Endothelial cell of umbilical vein (primary cell): ENCODE data around the gene LANCL1.

Source experiments
- CTCF ChIP-seq, 2 donors: IDR thresholded peaks; 1 replicate in 1 of 2; 2 replicates in 1 of 2; pipeline ENCODE4 v1.5.1; 2011; ENCODE audit warnings: low read length in 2 of 2, mild to moderate bottlenecking in 2 of 2, moderate library complexity in 2 of 2, control low read depth in 1 of 2, inconsistent platforms in 1 of 2, low read depth in 1 of 2; ENCODE audit not compliant: insufficient read depth in 1 of 2; ENCODE audit errors: extremely low read depth in 1 of 2
- EZH2 ChIP-seq: IDR thresholded peaks from 2 replicates; pipeline ENCODE4 v1.6.1; 2012; ENCODE audit warnings: borderline replicate concordance, low read depth, mild to moderate bottlenecking, moderate library complexity, low read length, inconsistent platforms; ENCODE audit not compliant: severe bottlenecking
- FOS ChIP-seq: IDR thresholded peaks from 2 replicates; pipeline ENCODE4 v1.6.1; 2011; ENCODE audit warnings: mild to moderate bottlenecking, low read length, moderate library complexity, borderline replicate concordance; ENCODE audit not compliant: insufficient read depth
- GATA2 ChIP-seq: IDR thresholded peaks from 2 replicates; pipeline ENCODE4 v1.7.0; 2011; ENCODE audit warnings: low read depth, mild to moderate bottlenecking, moderate library complexity, mixed read lengths, low read length; ENCODE audit not compliant: insufficient read length, insufficient read depth
- JUN ChIP-seq: IDR thresholded peaks from 2 replicates; pipeline ENCODE4 v1.6.1; 2011; ENCODE audit warnings: borderline replicate concordance, low read depth; ENCODE audit not compliant: insufficient read length, insufficient read depth
- MAX ChIP-seq: IDR thresholded peaks from 2 replicates; pipeline ENCODE4 v1.6.1; 2011; ENCODE audit not compliant: insufficient read depth, insufficient read length
- MYC ChIP-seq: IDR thresholded peaks from one replicate; pipeline ENCODE4 v1.6.1; 2011; ENCODE audit warnings: mild to moderate bottlenecking, low read depth, low read length
- POLR2A ChIP-seq: IDR thresholded peaks from 2 replicates; pipeline ENCODE4 v1.6.1; 2012; ENCODE audit warnings: low read depth, mild to moderate bottlenecking, control low read depth, low read length
- POLR2AphosphoS5 ChIP-seq: IDR thresholded peaks from 2 replicates; pipeline ENCODE4 v1.6.1; 2012; ENCODE audit warnings: low read depth, mild to moderate bottlenecking, control low read depth, low read length, moderate library complexity; ENCODE audit not compliant: insufficient read depth

GRCh38 chr2:210432633-210433032 lies 43.9 kb downstream of the LANCL1 start:
- TF ChIP-seq CTCF (IDR thresholded peaks at IDR 0.05; ENCODE audit: extremely low read depth in 1 of 2, insufficient read depth in 1 of 2, low read depth in 1 of 2, low read length in 2 of 2) (no peak), POLR2A (no peak), EZH2 (no peak), GATA2 (no peak), MYC (no peak), POLR2AphosphoS5 (no peak), MAX (no peak), FOS (no peak), JUN (no peak)
